SK-N-SH (cell line): ENCODE data around the gene SRGAP3.

Experiments
- CTCF ChIP-seq: fragments of 200-600 bp; sonication (generic); IDR thresholded peaks from 2 replicates; pipeline ENCODE4 v1.6.1; 2017; ENCODE audit warnings: antibody characterized with exemption, mild to moderate bottlenecking, moderate library complexity
- NRF1 ChIP-seq: IDR thresholded peaks from 2 replicates; pipeline ENCODE4 v1.6.1; 2012; ENCODE audit warnings: low read depth, mild to moderate bottlenecking, low read length

- TF ChIP-seq CTCF (no peak), NRF1 (no peak)
Measured at GRCh38 chr3:8988384-8988655, 261.1 kb downstream of the SRGAP3 start.
